ENCODE results near the gene TRAPPC14. TPM values are rescaled to one million over a fixed set of nuclear protein-coding genes. Genes with fewer than 3 reads are reported as not detected.
"Not testable (repeated sequence)": the region's sequence is repeated elsewhere in the genome, so short reads cannot be mapped to it uniquely, and the experiment has no call there.

Gene TRAPPC14
- total RNA-seq, 4 donors from 2014 or later: 11.1 to 21.1 (median 11.8) TPM

GRCh38 chr7:100189061-100189460, 30.5 kb upstream of the TRAPPC14 start:
- H3K4me1 ChIP-seq: peaks cover 0 to 15% of the 10 kb centered on the region in 2 donors
- intact Hi-C loops (cut with DNase I): no loop called here
- 68 to 81% methylated on average over 3 of the region's 3 CpGs for WGBS, 2 donors

GRCh38 chr7:100185726-100186125, 27.2 kb upstream of the TRAPPC14 start:
- Histone ChIP-seq H3K27me3 (no peaks in the 10 kb centered on the region), H3K9me3 (no peaks in the 10 kb centered on the region), H3K4me1 (no peaks in the 10 kb centered on the region), H3K27ac (no peak overlapping the region), H3K36me3 (no peaks in the 10 kb centered on the region), H3K4me3 (replicated peaks in 1 of 3) (no peak overlapping the region)
- intact Hi-C loops (cut with DNase I): no loop called here
- DNase-seq: no peak
- WGBS, 2 donors: 83 to 85% methylated on average over 2 of the region's 2 CpGs
- no peak for TF ChIP-seq POLR2A (IDR thresholded peaks at IDR 0.05)
- no peak for TF ChIP-seq CTCF (IDR thresholded peaks at IDR 0.05)

More at GRCh38 chr7:100189061-100189460, 30.5 kb upstream of the TRAPPC14 start:
- Histone ChIP-seq H3K27ac (no peak overlapping the region), H3K9me3 (no peaks in the 10 kb centered on the region), H3K36me3 (no peaks in the 10 kb centered on the region), H3K27me3 (no peaks in the 10 kb centered on the region), H3K4me3 (replicated peaks in 1 of 3) (no peak overlapping the region)
- no peak for DNase-seq
- TF ChIP-seq CTCF (IDR thresholded peaks at IDR 0.05) (no peak), POLR2A (IDR thresholded peaks at IDR 0.05) (no peak)

GRCh38 chr7:100183090-100183489, 24.6 kb upstream of the TRAPPC14 start:
- H3K27ac ChIP-seq; intact Hi-C loops (cut with DNase I); H3K9me3 ChIP-seq; H3K27me3 ChIP-seq; H3K4me1 ChIP-seq; DNase-seq; H3K4me3 ChIP-seq (replicated peaks in 1 of 3); H3K36me3 ChIP-seq: not testable (repeated sequence)
- WGBS, 2 donors: 92% methylated on average over 6 of the region's 6 CpGs

- H3K4me1 ChIP-seq; H3K27me3 ChIP-seq; H3K36me3 ChIP-seq; H3K9me3 ChIP-seq; DNase-seq; H3K4me3 ChIP-seq (replicated peaks in 1 of 3); intact Hi-C loops (cut with DNase I); H3K27ac ChIP-seq: not testable (repeated sequence)
- 80 to 84% methylated on average over 6 of the region's 6 CpGs for WGBS, 2 donors
These were observed 24.1 kb upstream of the TRAPPC14 start for GRCh38 chr7:100182616-100183015.

GRCh38 chr7:100180084-100180483, 21.6 kb upstream of the TRAPPC14 start:
- DNase-seq; intact Hi-C loops (cut with DNase I); H3K9me3 ChIP-seq; H3K4me1 ChIP-seq; H3K27me3 ChIP-seq; H3K36me3 ChIP-seq; H3K27ac ChIP-seq; H3K4me3 ChIP-seq (replicated peaks in 1 of 3): not testable (repeated sequence)
- WGBS, 2 donors: 95 to 97% methylated on average over 3 of the region's 3 CpGs

- Histone ChIP-seq H3K4me3 (replicated peaks in 1 of 3) (peak within 1 kb of the TSS in 1 of 3 donors; percentile 34), H3K4me1 (peaks cover 8 to 9% of the 10 kb centered on the region in 2 donors), H3K9me3 (no peaks in the 10 kb centered on the region), H3K27ac (no peak within 1 kb of the TSS), H3K27me3 (no peaks in the 10 kb centered on the region), H3K36me3 (no peaks in the 10 kb centered on the region)
- intact Hi-C loops (cut with DNase I): no loop called here
- 5 to 12% methylated on average over 36 to 57 of the region's 78 CpGs for WGBS, 2 donors
- TF ChIP-seq POLR2A (IDR thresholded peaks at IDR 0.05) (no peak), CTCF (IDR thresholded peaks at IDR 0.05) (no peak)
- peak; percentile 87 for DNase-seq
These were observed 18.8 kb upstream of the TRAPPC14 start, which contains the start of the genes GPC2 and STAG3 for GRCh38 chr7:100177045-100178001. Gene GPC2, minus strand, starts transcription at chr7:100177381. Its CDS starts 182 bp downstream, at chr7:100177199. Gene STAG3, plus strand, starts transcription at chr7:100177918. Its CDS starts 2,639 bp downstream, at chr7:100180557.

Measured in thyroid gland (tissue), 4 donors.